Hepatocyte (in vitro differentiated cells): ENCODE data around the gene TYRP1.

Experiments
- EZH2phosphoT487 ChIP-seq: fragments of 200-600 bp; sonication (generic); IDR thresholded peaks from one replicate; pipeline ENCODE4 v1.6.1; 2018; ENCODE audit warnings: antibody characterized with exemption, mild to moderate bottlenecking, low read depth, moderate library complexity; ENCODE audit not compliant: unreplicated experiment, severe bottlenecking
- TF ChIP-seq, protein P1 (sequence below): fragments of 200-600 bp; sonication (generic); IDR thresholded peaks from 2 replicates; pipeline ENCODE4 v1.5.1; 2016; ENCODE audit warnings: antibody characterized with exemption, mild to moderate bottlenecking; ENCODE audit not compliant: poor library complexity

DNA sequence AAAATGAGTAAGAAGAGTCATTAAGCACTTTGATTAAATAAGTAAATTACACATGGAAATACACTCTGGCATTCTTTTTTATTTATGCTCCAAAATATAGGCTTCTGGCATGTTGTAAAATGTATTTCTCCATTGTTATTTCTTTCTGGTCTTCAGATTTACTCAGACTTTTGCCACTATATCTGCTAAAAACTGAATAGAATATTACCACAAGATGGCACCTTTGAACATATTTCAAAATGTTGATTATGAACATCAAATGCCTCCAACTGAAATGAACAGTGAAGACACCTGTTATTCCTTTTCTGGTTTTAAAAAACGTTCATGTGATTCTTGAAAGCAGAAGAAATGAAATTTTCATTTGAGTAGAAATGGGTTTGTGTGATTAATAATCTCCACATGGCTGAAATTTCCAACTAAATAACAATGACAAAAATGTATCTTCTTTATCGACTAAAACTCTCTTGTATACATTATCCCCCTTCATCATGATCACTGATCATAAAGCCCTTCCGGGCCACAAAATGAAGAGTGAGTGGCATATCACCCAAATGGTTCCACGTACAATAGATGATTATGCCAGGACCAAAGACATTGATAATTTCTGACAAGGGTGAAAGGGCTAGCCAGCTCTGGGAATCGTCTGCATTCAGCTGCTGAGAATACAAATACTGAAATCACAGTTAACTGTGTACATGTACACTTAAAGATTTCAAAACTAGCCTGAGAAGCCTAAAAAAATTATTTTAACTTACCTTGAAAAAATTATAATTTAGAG is 23.8 kb downstream of the TYRP1 start:
- TF ChIP-seq, protein P1, sequence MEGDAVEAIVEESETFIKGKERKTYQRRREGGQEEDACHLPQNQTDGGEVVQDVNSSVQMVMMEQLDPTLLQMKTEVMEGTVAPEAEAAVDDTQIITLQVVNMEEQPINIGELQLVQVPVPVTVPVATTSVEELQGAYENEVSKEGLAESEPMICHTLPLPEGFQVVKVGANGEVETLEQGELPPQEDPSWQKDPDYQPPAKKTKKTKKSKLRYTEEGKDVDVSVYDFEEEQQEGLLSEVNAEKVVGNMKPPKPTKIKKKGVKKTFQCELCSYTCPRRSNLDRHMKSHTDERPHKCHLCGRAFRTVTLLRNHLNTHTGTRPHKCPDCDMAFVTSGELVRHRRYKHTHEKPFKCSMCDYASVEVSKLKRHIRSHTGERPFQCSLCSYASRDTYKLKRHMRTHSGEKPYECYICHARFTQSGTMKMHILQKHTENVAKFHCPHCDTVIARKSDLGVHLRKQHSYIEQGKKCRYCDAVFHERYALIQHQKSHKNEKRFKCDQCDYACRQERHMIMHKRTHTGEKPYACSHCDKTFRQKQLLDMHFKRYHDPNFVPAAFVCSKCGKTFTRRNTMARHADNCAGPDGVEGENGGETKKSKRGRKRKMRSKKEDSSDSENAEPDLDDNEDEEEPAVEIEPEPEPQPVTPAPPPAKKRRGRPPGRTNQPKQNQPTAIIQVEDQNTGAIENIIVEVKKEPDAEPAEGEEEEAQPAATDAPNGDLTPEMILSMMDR, result peak; percentile 10
- TF ChIP-seq EZH2phosphoT487, result no peak
